Astrocyte of the spinal cord (primary cell): ENCODE data around the gene P4HB.
"Not testable (repeated sequence)": the region's sequence is repeated elsewhere in the genome, so short reads cannot be mapped to it uniquely, and the experiment has no call there.

Experiments
- DNase-seq: peaks from one replicate; pipeline ENCODE4 v3.0.0; 2011; ENCODE audit warnings: low read depth, low spot score
- H3K4me3 ChIP-seq: 2 replicates; pipeline ENCODE4 v1.5.1; 2011; ENCODE audit warnings: low read depth, mild to moderate bottlenecking, low read length, moderate library complexity
- in situ Hi-C: cut with HindIII; loops from 2 replicates; pipeline ENCODE4 v1.10.0; 2017; ENCODE audit warnings: low sequenced_read_pairs
- TF ChIP-seq, protein P1 (sequence below): IDR thresholded peaks from 2 replicates; pipeline ENCODE4 v1.5.1; 2012; ENCODE audit warnings: low read depth, mild to moderate bottlenecking, low read length, inconsistent platforms

Gene P4HB

GRCh38 chr17:81841866-81842265 lies 18.5 kb downstream of the P4HB start:
- DNase-seq, result no peak
- in situ Hi-C loops, result no loop called here
- no peak overlapping the region for H3K4me3 ChIP-seq
- TF ChIP-seq, protein P1, sequence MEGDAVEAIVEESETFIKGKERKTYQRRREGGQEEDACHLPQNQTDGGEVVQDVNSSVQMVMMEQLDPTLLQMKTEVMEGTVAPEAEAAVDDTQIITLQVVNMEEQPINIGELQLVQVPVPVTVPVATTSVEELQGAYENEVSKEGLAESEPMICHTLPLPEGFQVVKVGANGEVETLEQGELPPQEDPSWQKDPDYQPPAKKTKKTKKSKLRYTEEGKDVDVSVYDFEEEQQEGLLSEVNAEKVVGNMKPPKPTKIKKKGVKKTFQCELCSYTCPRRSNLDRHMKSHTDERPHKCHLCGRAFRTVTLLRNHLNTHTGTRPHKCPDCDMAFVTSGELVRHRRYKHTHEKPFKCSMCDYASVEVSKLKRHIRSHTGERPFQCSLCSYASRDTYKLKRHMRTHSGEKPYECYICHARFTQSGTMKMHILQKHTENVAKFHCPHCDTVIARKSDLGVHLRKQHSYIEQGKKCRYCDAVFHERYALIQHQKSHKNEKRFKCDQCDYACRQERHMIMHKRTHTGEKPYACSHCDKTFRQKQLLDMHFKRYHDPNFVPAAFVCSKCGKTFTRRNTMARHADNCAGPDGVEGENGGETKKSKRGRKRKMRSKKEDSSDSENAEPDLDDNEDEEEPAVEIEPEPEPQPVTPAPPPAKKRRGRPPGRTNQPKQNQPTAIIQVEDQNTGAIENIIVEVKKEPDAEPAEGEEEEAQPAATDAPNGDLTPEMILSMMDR, result no peak

DNA sequence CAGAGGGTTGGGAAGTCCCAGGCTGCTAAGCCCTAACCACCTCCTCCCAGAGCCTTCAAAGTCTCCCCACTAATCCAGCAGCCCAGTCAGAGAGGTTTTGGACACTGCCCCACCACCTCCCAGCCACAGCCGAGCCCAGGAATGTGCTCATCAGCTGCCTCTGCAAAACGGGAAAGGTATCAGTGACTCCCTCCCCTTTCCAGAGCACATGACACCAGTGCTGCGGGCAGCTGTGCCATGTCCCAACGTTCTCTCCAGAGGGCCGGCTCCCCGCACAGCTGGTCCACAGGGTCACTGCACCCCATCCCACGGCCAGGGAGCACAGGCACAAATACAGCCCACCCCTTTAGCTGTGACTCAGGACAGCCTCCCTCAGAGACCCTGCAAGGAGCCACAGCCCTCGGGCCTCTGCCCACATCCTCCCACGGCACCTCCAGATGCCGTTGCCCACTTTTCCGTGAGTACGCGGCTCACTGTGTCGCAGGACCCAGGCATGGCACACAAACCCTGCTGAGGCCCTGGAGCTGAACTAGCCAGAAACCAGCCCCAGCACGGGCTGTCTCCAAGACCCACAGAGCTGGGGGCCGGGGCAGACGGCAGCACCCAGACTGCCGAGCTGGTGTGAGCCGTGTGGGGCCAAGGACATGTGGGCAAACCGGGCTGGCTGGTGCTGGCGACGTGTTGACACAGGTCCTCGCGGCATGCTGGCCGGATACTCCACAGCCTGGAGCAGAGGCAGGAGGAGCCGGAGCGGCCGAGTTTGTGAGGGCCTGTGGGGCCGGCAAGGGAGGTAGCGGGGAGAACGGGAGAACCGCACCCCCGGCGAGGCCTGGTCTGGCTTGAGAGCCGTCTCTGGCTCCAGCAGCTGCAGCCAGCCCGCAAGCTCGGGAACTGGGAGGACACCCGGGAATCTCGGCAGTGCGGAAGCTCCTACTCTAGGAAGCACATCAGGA lies 19.2 kb downstream of the P4HB start:
- in situ Hi-C loops, result no loop called here
- H3K4me3 ChIP-seq, result no peak overlapping the region
- TF ChIP-seq, protein P1, result no peak
- DNase-seq, result no peak

DNA sequence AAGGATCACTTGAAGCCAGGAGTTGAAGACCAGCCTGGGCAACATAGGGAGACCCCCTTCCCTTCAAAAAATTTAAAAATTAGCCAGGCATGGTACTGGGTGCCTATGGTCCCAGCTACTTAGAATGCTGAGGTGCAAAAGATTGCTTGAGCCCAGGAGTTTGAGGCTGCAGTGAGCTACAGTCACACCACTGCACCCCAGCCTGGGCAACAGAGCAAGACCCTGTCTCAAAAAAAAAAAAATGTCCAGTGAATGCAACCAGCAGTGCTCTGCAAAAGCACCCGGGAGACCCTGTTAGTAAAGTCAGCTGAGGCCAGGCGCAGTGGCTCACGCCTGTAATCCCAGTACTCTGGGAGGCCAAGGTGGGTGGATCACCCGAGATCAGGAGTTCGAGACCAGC lies 20.3 kb downstream of the P4HB start:
- H3K4me3 ChIP-seq, DNase-seq, in situ Hi-C loops: not testable (repeated sequence)

DNA sequence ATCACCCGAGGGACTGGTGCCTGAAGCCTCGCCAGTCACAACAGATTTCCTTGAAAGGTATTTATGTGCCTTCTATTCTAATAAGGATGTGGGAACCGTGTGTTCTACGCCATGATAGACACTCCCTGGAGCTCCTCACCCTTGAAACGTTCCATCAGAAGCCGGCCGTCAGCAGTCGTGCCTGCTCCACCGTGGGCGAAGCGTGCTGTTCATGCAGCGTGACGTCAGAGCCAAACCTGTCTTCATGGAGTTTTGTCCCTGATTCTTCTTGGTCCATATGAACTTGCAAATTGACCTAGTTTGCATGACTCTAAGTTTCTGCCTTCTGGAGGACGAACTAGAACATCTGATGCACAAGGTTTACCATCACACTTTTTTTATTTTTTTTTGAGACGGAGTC lies 21.0 kb downstream of the P4HB start:
- TF ChIP-seq, protein P1, result no peak
- DNase-seq, result no peak
- no peak overlapping the region for H3K4me3 ChIP-seq
- in situ Hi-C loops, result no loop called here

- no peak overlapping the region for H3K4me3 ChIP-seq
- no peak for DNase-seq
- in situ Hi-C loops, result no loop called here
- TF ChIP-seq, protein P1, result no peak
These were observed 21.5 kb downstream of the P4HB start for GRCh38 chr17:81838753-81839255.

GRCh38 chr17:81837641-81838040 lies 22.7 kb downstream of the P4HB start:
- TF ChIP-seq, protein P1, result no peak
- in situ Hi-C loops, result no loop called here
- no peak for DNase-seq
- no peak overlapping the region for H3K4me3 ChIP-seq

DNA sequence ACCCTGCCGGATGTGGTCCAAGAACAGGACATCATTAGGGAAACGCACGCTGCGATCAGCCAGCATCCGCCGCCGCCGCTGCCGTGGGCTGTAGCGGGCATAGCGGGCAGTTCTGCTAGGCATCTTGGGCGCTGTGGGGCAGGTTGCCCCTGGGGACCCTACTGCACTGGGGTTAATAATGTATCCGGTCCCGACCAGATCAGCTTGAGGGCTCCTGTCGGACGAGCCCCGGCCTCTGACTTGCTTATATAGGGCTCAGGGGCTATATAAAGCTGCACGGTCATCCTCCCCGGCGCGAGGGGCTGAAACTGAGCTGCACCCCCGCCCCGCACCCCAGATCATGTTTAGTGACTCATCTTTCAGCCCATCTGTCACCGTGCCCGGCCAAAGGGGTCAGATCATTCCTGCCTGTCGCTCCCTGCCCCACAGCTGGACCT lies 25.5 kb downstream of the P4HB start, which contains the start of gene PPP1R27:
PPP1R27 (minus strand) TSS at position 220 of the 437 bp plus-strand sequence; CDS start at position 123, 97 bp downstream.
- H3K4me3 ChIP-seq, result peak within 1 kb of the TSS; percentile 76
- TF ChIP-seq, protein P1, result no peak
- in situ Hi-C loops, result no loop called here
- no peak for DNase-seq
